Activated T-cell treated with anti-CD3 and anti-CD28 coated beads, Interleukin-2, amount 50 U/mL, for 72 hours (primary cell): ENCODE measurements around the gene NEMF. TPM values are rescaled to one million over a fixed set of nuclear protein-coding genes. Genes with fewer than 3 reads are reported as not detected.
"Not testable (repeated sequence)": the region's sequence is repeated elsewhere in the genome, so short reads cannot be mapped to it uniquely, and the experiment has no call there.

Experiments
- ATAC-seq, 2 donors: fragments of 150-1000 bp; cut with Tn5 transposase; replicated peaks in 1 of 2; 2 replicates each; pipeline ENCODE4 v1.10.0; 2021; ENCODE audit warnings: moderate library complexity in 2 of 2, mild to moderate bottlenecking in 1 of 2
- DNase-seq, 2 donors: peaks; one replicate each; pipeline ENCODE4 v3.0.0; 2021 to 2022; ENCODE audit warnings: mixed read lengths in 1 of 2
- H3K27ac Mint-ChIP-seq: one replicate; pipeline ENCODE4 v1.8.0; 2022; ENCODE audit warnings: mild to moderate bottlenecking, moderate library complexity, mixed read lengths
- H3K27me3 Mint-ChIP-seq: one replicate; pipeline ENCODE4 v1.8.0; 2022; ENCODE audit warnings: low read depth, mixed read lengths
- H3K36me3 Mint-ChIP-seq, 2 donors: one replicate each; pipeline ENCODE4 v1.8.0; 2022; ENCODE audit warnings: mixed read lengths in 2 of 2, mild to moderate bottlenecking in 1 of 2; ENCODE audit not compliant: insufficient read depth in 2 of 2
- H3K4me1 Mint-ChIP-seq: one replicate; pipeline ENCODE4 v1.8.0; 2022; ENCODE audit warnings: low read depth, mixed read lengths
- H3K4me3 Mint-ChIP-seq, 2 donors: one replicate each; pipeline ENCODE4 v1.8.0; 2022; ENCODE audit warnings: mild to moderate bottlenecking in 2 of 2, mixed read lengths in 2 of 2, moderate library complexity in 2 of 2
- H3K9me3 Mint-ChIP-seq, 2 donors: one replicate each; pipeline ENCODE4 v1.8.0; 2022; ENCODE audit warnings: mixed read lengths in 2 of 2
- total RNA-seq, 2 donors: library from RNA; stranded (reverse); gene quantifications; one replicate each; pipeline ENCODE4 v1.2.3, GENCODE V29; 2022

NEMF gene
- total RNA-seq: 10 to 100 TPM; 68.8 to 71.7 TPM

- no peaks in the 10 kb centered on the region for H3K27me3 Mint-ChIP-seq
- peak within 1 kb of the TSS; percentile 97 to 99 for H3K4me3 Mint-ChIP-seq
- peaks cover 4 to 14% of the 10 kb centered on the region in 2 donors for H3K36me3 Mint-ChIP-seq
Observed at GRCh38 chr14:49852301-49853157, at the start of gene NEMF. Gene NEMF, minus strand, starts transcription at chr14:49852788. Its CDS starts 35 bp downstream, at chr14:49852753.

GRCh38 chr14:49900973-49901372 is 48.4 kb upstream of the NEMF start:
- Mint-ChIP-seq H3K27ac (no peak overlapping the region), H3K4me3 (peak overlapping the region; percentile 12 to 14), H3K27me3 (no peaks in the 10 kb centered on the region), H3K36me3 (peaks cover 13 to 30% of the 10 kb centered on the region in 2 donors), H3K9me3 (peaks cover 0 to 2% of the 10 kb centered on the region in 2 donors), H3K4me1 (peaks cover 49% of the 10 kb centered on the region)
- ATAC-seq (no peak), DNase-seq (no peak)

More at GRCh38 chr14:49852301-49853157, at the start of gene NEMF:
- Mint-ChIP-seq H3K27ac (peak within 1 kb of the TSS; percentile 100), H3K9me3 (no peaks in the 10 kb centered on the region), H3K4me1 (peaks cover 48% of the 10 kb centered on the region)
- DNase-seq (peak; percentile 87 to 88), ATAC-seq (peak; percentile 89 to 90)

GRCh38 chr14:49898485-49898884 is 45.9 kb upstream of the NEMF start:
- ATAC-seq (no peak), DNase-seq (no peak)
- Mint-ChIP-seq H3K27ac (peak overlapping the region; percentile 95), H3K27me3 (no peaks in the 10 kb centered on the region), H3K36me3 (peaks cover 32 to 53% of the 10 kb centered on the region in 2 donors), H3K4me3 (peak overlapping the region; percentile 84 to 97), H3K4me1 (peaks cover 48% of the 10 kb centered on the region), H3K9me3 (peaks cover 0 to 2% of the 10 kb centered on the region in 2 donors)

GRCh38 chr14:49897965-49898364 is 45.4 kb upstream of the NEMF start:
- DNase-seq (no peak), ATAC-seq (no peak)
- H3K36me3 Mint-ChIP-seq: peaks cover 32 to 53% of the 10 kb centered on the region in 2 donors
- H3K27me3 Mint-ChIP-seq: no peaks in the 10 kb centered on the region
- peak overlapping the region; percentile 95 for H3K27ac Mint-ChIP-seq
- peaks cover 45% of the 10 kb centered on the region for H3K4me1 Mint-ChIP-seq
- peaks cover 0 to 2% of the 10 kb centered on the region in 2 donors for H3K9me3 Mint-ChIP-seq
- peak overlapping the region; percentile 84 to 97 for H3K4me3 Mint-ChIP-seq

- Mint-ChIP-seq H3K4me3 (peak overlapping the region; percentile 93 to 97), H3K36me3 (peaks cover 33 to 56% of the 10 kb centered on the region in 2 donors), H3K9me3 (peaks cover 0 to 2% of the 10 kb centered on the region in 2 donors), H3K27me3 (no peaks in the 10 kb centered on the region), H3K4me1 (peaks cover 41% of the 10 kb centered on the region), H3K27ac (peak overlapping the region; percentile 100)
- ATAC-seq (no peak), DNase-seq (no peak)
Observed at GRCh38 chr14:49897414-49897813, 44.8 kb upstream of the NEMF start.

- H3K4me3 Mint-ChIP-seq: peak overlapping the region; percentile 93 to 97
- peaks cover 34 to 58% of the 10 kb centered on the region in 2 donors for H3K36me3 Mint-ChIP-seq
- ATAC-seq (no peak), DNase-seq (no peak)
- peaks cover 39% of the 10 kb centered on the region for H3K4me1 Mint-ChIP-seq
- no peaks in the 10 kb centered on the region for H3K9me3 Mint-ChIP-seq
- peak overlapping the region; percentile 100 for H3K27ac Mint-ChIP-seq
- no peaks in the 10 kb centered on the region for H3K27me3 Mint-ChIP-seq
Observed at GRCh38 chr14:49896966-49897365, 44.4 kb upstream of the NEMF start.

GRCh38 chr14:49896272-49896671 is 43.7 kb upstream of the NEMF start:
- H3K4me1 Mint-ChIP-seq: peaks cover 45% of the 10 kb centered on the region
- not testable (repeated sequence) for DNase-seq, H3K9me3 Mint-ChIP-seq, H3K27me3 Mint-ChIP-seq, ATAC-seq
- H3K4me3 Mint-ChIP-seq: peak overlapping the region; percentile 93 to 97
- peak overlapping the region; percentile 100 for H3K27ac Mint-ChIP-seq
- H3K36me3 Mint-ChIP-seq: peaks cover 34 to 59% of the 10 kb centered on the region in 2 donors

- Mint-ChIP-seq H3K4me1 (peaks cover 50% of the 10 kb centered on the region), H3K27me3 (no peaks in the 10 kb centered on the region), H3K4me3 (peak overlapping the region; percentile 93 to 97), H3K27ac (peak overlapping the region; percentile 100), H3K36me3 (peaks cover 34 to 59% of the 10 kb centered on the region in 2 donors), H3K9me3 (no peaks in the 10 kb centered on the region)
- ATAC-seq (peak; percentile 14 to 18), DNase-seq (no peak)
Observed at GRCh38 chr14:49895480-49895879, 42.9 kb upstream of the NEMF start.

- ATAC-seq: peak; percentile 21 to 35
- not testable (repeated sequence) for DNase-seq, H3K27me3 Mint-ChIP-seq, H3K9me3 Mint-ChIP-seq
- H3K27ac Mint-ChIP-seq: peak overlapping the region; percentile 100
- H3K4me3 Mint-ChIP-seq: peak overlapping the region; percentile 93 to 97
- H3K4me1 Mint-ChIP-seq: peaks cover 40% of the 10 kb centered on the region
- peaks cover 34 to 61% of the 10 kb centered on the region in 2 donors for H3K36me3 Mint-ChIP-seq
Observed at GRCh38 chr14:49894214-49895107, 41.9 kb upstream of the NEMF start.

GRCh38 chr14:49893309-49894213 is 41.0 kb upstream of the NEMF start:
- ATAC-seq (peak; percentile 56 to 70), DNase-seq (peak; percentile 89 to 93)
- Mint-ChIP-seq H3K27me3 (no peaks in the 10 kb centered on the region), H3K36me3 (peaks cover 33 to 58% of the 10 kb centered on the region in 2 donors), H3K27ac (peak overlapping the region; percentile 100), H3K4me1 (peaks cover 31% of the 10 kb centered on the region), H3K9me3 (no peaks in the 10 kb centered on the region), H3K4me3 (peak overlapping the region; percentile 93 to 97)

- peaks cover 23% of the 10 kb centered on the region for H3K4me1 Mint-ChIP-seq
- peak within 1 kb of the TSS; percentile 100 for H3K27ac Mint-ChIP-seq
- ATAC-seq (peak; percentile 78 to 85), DNase-seq (peak; percentile 99)
- peaks cover 29 to 50% of the 10 kb centered on the region in 2 donors for H3K36me3 Mint-ChIP-seq
- H3K9me3 Mint-ChIP-seq: no peaks in the 10 kb centered on the region
- H3K27me3 Mint-ChIP-seq: no peaks in the 10 kb centered on the region
- peak within 1 kb of the TSS; percentile 93 to 97 for H3K4me3 Mint-ChIP-seq
Observed at GRCh38 chr14:49892636-49893308, 40.2 kb upstream of the NEMF start, which contains the start of gene ARF6. Gene ARF6, plus strand, starts transcription at chr14:49893082. Its CDS starts 655 bp downstream, at chr14:49893737.
